Lung (tissue), 12 donors: Measurements from ENCODE around the gene PDZD2. TPM values are rescaled to one million over a fixed set of nuclear protein-coding genes. Genes with fewer than 3 reads are reported as not detected.

Experiments
- ATAC-seq: fragments of 200-7000 bp; cut with Tn5 transposase; one replicate; pipeline ENCODE4 v1.9.1; 2020; ENCODE audit warnings: moderate number of reproducible peaks; ENCODE audit not compliant: insufficient read depth, low FRiP score
- DNase-seq, 3 donors: peaks; one replicate each; pipeline ENCODE4 v3.0.0-alpha.2; 2013 to 2017
- H3K27ac ChIP-seq, 2 donors: one replicate each; pipeline ENCODE4 v1.5.1; 2013; ENCODE audit warnings: mild to moderate bottlenecking in 2 of 2, moderate library complexity in 2 of 2, control low read depth in 1 of 2, inconsistent platforms in 1 of 2, low read depth in 1 of 2, low read length in 1 of 2
- H3K27me3 ChIP-seq, 3 donors: one replicate each; pipeline ENCODE4 v1.5.1; 2013; ENCODE audit warnings: low read length in 2 of 3; ENCODE audit not compliant: control insufficient read depth in 3 of 3, insufficient read depth in 3 of 3
- H3K36me3 ChIP-seq, 4 donors: one replicate each; pipeline ENCODE4 v1.5.1; 2013; ENCODE audit warnings: low read length in 4 of 4, mild to moderate bottlenecking in 1 of 4, moderate library complexity in 1 of 4; ENCODE audit not compliant: control insufficient read depth in 4 of 4, insufficient read depth in 4 of 4
- H3K4me1 ChIP-seq, 5 donors: one replicate each; pipeline ENCODE4 v1.5.1; 2013; ENCODE audit warnings: low read length in 5 of 5, mild to moderate bottlenecking in 2 of 5, moderate library complexity in 1 of 5; ENCODE audit not compliant: control insufficient read depth in 5 of 5, insufficient read depth in 5 of 5
- H3K4me3 ChIP-seq: one replicate; pipeline ENCODE4 v1.5.1; 2013; ENCODE audit warnings: mild to moderate bottlenecking, control low read depth, moderate library complexity
- H3K9ac ChIP-seq, 2 donors: one replicate each; pipeline ENCODE4 v1.5.1; 2013; ENCODE audit warnings: low read length in 2 of 2, control low read depth in 1 of 2; ENCODE audit not compliant: insufficient read depth in 1 of 2
- H3K9me3 ChIP-seq, 4 donors: one replicate each; pipeline ENCODE4 v1.5.1; 2013; ENCODE audit warnings: low read length in 3 of 4, mild to moderate bottlenecking in 1 of 4, moderate library complexity in 1 of 4; ENCODE audit not compliant: control insufficient read depth in 4 of 4, insufficient read depth in 3 of 4
- WGBS, 2 donors: extraction: QIAGEN DNeasy Blood & Tissue Kit; methylation state at CpG; one replicate each; pipeline ENCODE4 v1.1.7; 2013; 5-methylcytosine and 5-hydroxymethylcytosine counted together
- polyA plus RNA-seq, 2 donors: library from polyadenylated mRNA; stranded (reverse); fragments of 200-250 nt; gene quantifications; one replicate each; pipeline ENCODE4 v1.2.1, GENCODE V29; 2013
- total RNA-seq, 2 donors: library from RNA; depleted of rRNA in 1 of 2; stranded (reverse); fragments of >200 nt in 1 of 2; gene quantifications; one replicate each; pipeline ENCODE4 v1.2.1, GENCODE V29; 2014 to 2021
- TF ChIP-seq, protein P1 (sequence below): IDR thresholded peaks from 2 replicates; pipeline ENCODE4 v1.5.1; 2012; ENCODE audit warnings: mild to moderate bottlenecking; ENCODE audit errors: control extremely low read depth, extremely low read depth
- donor health status: control.
- donor health status: control.
- donor health status: Bipolar disorder and iron deficiency.
- donor health status: healthy.
- donor health status: DM: yes; HTN: yes; CAD: no.

Gene PDZD2
- total and polyA plus RNA-seq, 4 donors, result 9.2 to 56.3 (median 24.8) TPM

GRCh38 chr5:31657315-31657979 lies 18.5 kb downstream of the PDZD2 start:
- Histone ChIP-seq H3K9me3 (no peaks in the 10 kb centered on the region), H3K9ac (no peak overlapping the region), H3K4me3 (no peak overlapping the region), H3K36me3 (no peaks in the 10 kb centered on the region), H3K4me1 (peaks cover 0 to 31% (median 0%) of the 10 kb centered on the region in 5 donors), H3K27ac (peak overlapping the region in 1 of 2 donors; percentile 22), H3K27me3 (peaks cover 0 to 3% (median 0%) of the 10 kb centered on the region in 3 donors)
- TF ChIP-seq, protein P1, sequence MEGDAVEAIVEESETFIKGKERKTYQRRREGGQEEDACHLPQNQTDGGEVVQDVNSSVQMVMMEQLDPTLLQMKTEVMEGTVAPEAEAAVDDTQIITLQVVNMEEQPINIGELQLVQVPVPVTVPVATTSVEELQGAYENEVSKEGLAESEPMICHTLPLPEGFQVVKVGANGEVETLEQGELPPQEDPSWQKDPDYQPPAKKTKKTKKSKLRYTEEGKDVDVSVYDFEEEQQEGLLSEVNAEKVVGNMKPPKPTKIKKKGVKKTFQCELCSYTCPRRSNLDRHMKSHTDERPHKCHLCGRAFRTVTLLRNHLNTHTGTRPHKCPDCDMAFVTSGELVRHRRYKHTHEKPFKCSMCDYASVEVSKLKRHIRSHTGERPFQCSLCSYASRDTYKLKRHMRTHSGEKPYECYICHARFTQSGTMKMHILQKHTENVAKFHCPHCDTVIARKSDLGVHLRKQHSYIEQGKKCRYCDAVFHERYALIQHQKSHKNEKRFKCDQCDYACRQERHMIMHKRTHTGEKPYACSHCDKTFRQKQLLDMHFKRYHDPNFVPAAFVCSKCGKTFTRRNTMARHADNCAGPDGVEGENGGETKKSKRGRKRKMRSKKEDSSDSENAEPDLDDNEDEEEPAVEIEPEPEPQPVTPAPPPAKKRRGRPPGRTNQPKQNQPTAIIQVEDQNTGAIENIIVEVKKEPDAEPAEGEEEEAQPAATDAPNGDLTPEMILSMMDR, result no peak
- DNase-seq (no peak), ATAC-seq (no peak)
- 77 to 85% methylated on average over 11 of the region's 11 CpGs for WGBS, 2 donors

GRCh38 chr5:31661257-31661656 lies 22.3 kb downstream of the PDZD2 start:
- H3K36me3 ChIP-seq, result no peaks in the 10 kb centered on the region
- DNase-seq (no peak), ATAC-seq (no peak)
- no peak overlapping the region for H3K27ac ChIP-seq
- TF ChIP-seq, protein P1, result no peak
- no peak overlapping the region for H3K9ac ChIP-seq
- no peaks in the 10 kb centered on the region for H3K9me3 ChIP-seq
- H3K4me3 ChIP-seq, result no peak overlapping the region
- peaks cover 0 to 39% (median 0%) of the 10 kb centered on the region in 5 donors for H3K4me1 ChIP-seq
- H3K27me3 ChIP-seq, result no peaks in the 10 kb centered on the region
- 86% methylated on average over 4 of the region's 4 CpGs for WGBS, 2 donors

DNA sequence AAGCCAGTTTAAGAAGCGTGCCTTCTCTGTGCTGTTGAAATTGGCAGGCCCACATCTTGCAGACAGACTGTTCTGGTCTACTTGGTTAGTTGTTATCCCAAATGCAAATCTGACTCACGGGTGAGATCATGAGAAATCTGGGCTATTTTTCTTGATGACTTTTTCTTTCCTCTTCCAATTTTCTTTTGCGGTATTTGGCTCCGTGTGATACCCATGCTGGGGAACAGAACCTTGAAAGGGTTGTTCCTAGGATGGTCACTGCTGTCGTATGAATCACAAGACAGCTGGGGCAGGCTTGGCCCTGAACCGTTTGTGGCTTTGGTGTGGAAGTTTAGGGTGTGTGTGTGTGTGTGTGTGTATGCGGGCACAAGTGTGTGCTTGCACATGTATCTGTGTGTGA lies 24.6 kb downstream of the PDZD2 start:
- Histone ChIP-seq H3K27ac (peak overlapping the region in 1 of 2 donors; percentile 46), H3K9me3 (no peaks in the 10 kb centered on the region), H3K9ac (no peak overlapping the region), H3K27me3 (no peaks in the 10 kb centered on the region), H3K36me3 (no peaks in the 10 kb centered on the region), H3K4me3 (no peak overlapping the region), H3K4me1 (peaks cover 0 to 23% (median 0%) of the 10 kb centered on the region in 5 donors)
- ATAC-seq (peak; percentile 19), DNase-seq (no peak)
- TF ChIP-seq, protein P1, result no peak
- 74 to 91% methylated on average over 7 of the region's 7 CpGs for WGBS, 2 donors

DNA sequence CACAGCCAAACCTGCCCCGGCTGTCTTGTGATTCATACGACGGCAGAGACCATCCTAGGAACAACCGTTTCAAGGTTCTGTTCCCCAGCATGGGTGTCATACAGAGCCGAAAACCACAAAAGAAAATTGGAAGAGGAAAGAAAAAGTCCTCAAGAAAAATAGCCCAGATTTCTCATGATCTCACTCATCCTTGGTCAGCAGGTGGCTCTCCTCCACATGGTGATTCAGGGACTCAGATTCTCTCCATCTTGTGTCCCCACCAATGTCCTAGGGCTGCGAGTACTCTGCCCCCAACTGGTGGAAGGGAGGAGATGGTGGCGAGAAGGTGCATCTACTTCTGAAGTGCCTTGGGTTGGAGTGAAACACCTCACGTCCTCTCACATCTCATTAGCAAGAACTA lies 25.6 kb downstream of the PDZD2 start:
- ATAC-seq (no peak), DNase-seq (no peak)
- Histone ChIP-seq H3K27me3 (no peaks in the 10 kb centered on the region), H3K4me1 (peaks cover 0 to 23% (median 0%) of the 10 kb centered on the region in 5 donors), H3K9ac (no peak overlapping the region), H3K27ac (no peak overlapping the region), H3K4me3 (no peak overlapping the region), H3K36me3 (no peaks in the 10 kb centered on the region), H3K9me3 (no peaks in the 10 kb centered on the region)
- 87 to 92% methylated on average over 8 of the region's 8 CpGs for WGBS, 2 donors
- TF ChIP-seq, protein P1, result no peak
